SHP77 treated with DMSO at 0.1 percent for 48 hours (cell line): ENCODE results near the gene NAV3.

Source experiments
- DNase-seq: peaks from one replicate; lab custom pipeline; 2025; lab: John Stamatoyannopoulos, UW

NAV3 gene

DNA sequence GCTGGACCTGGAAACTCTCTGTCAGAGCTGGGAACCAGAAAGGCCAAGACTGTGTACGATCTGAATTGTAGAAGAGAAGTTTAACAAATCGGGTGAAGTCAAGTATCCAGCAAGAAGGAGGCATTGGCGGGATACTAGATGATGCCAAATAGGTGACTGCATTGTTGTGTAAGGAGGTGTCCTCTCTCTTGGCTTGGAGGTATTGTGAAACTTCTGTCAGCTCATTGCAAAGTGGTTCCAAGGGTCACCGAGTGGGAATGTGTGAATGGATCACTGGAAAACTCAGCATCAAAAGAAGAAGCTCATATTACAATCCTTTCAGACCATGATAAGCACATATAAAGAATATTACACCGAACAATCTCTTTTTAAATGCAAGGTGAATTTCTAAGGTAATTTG is 11.7 kb downstream of the NAV3 start:
- DNase-seq = no peak

DNA sequence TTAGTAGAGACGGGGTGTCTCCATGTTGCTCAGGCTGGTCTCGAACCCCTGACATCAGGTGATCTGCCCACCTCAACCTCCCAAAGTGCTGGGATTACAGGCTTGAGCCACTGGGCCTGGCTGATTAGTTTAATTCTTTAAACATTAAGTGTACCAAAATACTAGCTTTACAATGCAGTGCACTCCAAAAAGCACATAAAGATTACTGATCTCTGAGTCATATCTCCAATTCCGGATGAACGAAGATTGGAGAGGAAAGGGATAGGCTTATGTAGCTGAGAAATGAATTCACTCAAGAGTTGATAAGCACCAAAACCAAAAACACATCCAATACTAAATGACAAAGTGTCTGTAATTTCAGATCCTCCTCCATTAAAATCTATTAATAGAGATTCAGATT is 15.1 kb downstream of the NAV3 start:
- no peak for DNase-seq

DNA sequence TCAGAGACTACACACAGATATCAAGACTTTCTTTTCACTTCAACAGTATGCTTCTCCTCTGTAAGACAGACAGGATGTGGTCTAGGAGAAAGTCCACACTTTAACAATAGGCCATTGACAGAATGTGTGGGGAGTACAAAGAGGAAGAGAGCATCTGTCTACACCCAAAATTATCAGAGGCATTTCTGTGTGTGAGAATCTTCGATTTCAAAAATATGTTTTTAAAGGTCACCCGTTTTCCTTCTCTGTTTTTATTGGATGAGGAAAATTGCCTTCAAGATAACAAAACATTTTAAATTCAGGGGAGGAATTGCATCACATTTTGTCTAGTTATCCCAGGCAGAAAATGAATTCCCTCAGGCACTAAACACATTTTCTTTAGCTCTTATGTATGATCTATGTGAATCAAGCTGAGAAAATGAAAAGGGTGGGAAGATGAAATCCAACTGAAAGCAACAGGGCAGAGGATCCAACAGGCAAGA is 16.4 kb downstream of the NAV3 start:
- DNase-seq = no peak

- no peak for DNase-seq
Observed at GRCh38 chr12:77847680-77848431, 17.2 kb downstream of the NAV3 start.

- DNase-seq = no peak
Observed at GRCh38 chr12:77850129-77850528, 19.4 kb downstream of the NAV3 start.

DNA sequence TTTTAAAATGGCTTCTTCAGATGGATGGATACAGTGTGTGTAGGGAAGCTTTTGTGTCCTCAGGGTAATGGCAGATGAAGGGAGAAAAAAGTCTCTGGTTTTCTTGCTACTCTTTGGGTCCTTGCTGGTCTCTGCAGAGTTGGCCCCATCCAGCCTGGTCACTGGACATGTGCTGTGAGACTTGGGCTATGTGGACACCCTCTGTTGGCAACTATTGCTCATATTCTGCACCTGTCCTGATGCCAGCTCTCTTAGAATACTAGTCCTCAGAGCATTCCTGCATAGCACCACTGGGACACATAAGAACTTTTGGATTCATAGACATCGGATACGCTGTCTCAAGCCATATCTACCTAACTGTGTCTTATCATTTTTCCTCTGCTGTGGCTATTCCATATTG is 20.0 kb downstream of the NAV3 start:
- no peak for DNase-seq

DNA sequence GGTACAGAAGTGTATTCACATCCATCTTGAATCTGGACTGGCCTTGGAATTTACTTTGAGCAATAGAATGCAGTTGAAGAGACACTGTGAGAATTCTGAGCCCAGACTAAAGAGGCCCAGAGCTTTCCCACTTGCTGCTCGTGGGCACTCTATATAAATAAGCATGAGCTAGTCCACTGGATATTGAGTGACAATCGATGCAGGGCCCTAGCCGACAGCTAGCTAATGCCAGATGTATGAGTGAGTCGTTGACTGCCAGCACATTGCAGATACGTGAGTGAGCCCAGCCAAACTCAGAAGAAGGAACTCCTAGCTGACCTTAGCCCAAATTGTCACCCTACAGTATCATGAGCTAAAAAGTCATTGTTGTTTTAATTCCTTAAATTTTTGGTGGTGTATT is 24.9 kb downstream of the NAV3 start:
- peak; percentile 28 for DNase-seq

- DNase-seq = no peak
Observed at GRCh38 chr12:77861317-77861716, 30.6 kb downstream of the NAV3 start.

DNA sequence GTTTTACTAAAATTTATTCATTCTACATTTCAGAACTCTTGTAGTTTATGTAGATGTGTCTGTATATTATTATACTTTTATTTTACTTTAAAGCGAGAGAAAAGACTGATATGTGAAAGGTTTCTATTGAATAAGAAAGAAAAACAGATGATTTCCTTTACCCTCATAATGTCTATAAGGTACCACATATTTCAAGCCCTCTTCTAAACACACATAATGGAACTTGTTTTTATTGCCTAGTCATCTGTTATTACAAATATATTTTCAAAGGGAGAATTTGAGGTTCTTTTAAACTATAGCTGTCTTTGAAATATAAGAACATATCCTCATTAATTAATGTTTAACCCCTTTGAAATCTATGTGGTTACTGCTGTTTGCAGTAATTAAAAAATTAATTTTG is 34.5 kb downstream of the NAV3 start:
- DNase-seq = no peak

DNA sequence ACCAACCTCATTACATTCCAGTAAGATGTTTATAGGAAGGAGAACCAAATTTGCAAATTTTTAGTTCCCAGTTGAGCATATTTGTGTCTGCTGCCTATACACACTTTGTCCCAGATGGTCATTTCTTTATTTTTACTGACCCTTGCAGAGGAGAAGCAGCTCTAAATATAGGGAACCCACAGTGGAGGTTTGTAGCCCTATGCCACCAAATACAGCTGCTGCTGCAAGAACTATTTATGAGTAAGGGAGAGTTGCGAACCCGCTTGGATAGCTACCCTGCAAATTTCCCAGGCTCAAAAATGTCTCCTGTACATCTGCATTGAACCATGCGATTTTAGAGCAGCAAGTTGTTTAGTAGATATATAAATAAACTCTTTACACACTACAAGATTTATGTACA is 48.2 kb downstream of the NAV3 start:
- DNase-seq = no peak

- no peak for DNase-seq
Observed at GRCh38 chr12:77882709-77883108, 52.0 kb downstream of the NAV3 start.

DNA sequence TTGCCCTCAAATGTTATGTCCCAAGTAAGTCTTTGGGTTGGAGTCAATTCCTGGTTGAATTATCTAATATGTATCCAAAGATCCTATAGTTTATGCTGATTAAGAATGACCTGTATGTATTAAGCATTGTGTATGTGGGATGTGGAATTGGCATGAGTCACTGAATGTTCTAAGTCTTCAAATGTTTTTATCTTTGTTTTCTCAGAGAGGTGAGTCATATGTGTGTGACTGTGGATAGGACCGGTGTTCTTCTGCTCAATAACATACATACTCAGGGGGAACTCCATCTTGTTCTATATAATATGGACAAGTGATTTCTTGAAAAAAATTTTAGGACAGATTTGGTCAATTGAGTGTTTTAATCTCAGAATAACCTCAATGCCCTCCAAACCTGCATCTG is 57.9 kb downstream of the NAV3 start:
- DNase-seq = no peak

DNA sequence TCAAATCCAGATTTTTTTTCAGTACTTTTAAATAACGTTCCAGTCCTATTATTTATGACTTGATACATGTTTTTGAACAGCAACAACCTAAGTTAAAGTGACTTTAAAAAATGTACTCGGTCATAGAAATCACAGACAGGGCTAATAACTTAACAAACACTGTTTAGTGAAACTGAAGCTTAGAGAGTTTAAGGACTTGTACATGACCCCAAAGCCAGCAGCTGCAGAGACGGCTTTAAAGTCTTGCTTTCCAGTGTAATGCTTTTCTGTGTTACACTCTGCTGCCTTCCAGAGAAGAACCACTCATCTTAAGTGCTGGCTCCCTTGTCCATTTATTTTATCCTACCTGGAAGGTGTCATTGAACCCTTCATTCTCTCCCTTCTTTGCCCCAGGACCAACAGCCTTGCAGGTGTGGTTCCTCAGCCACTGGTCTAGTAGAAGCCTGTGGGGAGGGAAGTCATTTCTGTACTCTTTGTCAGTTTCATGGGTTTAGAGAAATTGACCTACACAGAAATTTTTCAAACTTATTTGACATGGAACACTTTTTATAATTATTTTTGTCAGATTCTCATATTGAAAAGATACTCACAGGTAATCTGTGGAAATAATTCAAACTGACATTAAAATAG is 60.9 kb downstream of the NAV3 start:
- DNase-seq = no peak

GRCh38 chr12:77893918-77894317 is 63.2 kb downstream of the NAV3 start:
- no peak for DNase-seq

- DNase-seq = no peak
Observed at GRCh38 chr12:77894556-77894955, 63.9 kb downstream of the NAV3 start.

DNA sequence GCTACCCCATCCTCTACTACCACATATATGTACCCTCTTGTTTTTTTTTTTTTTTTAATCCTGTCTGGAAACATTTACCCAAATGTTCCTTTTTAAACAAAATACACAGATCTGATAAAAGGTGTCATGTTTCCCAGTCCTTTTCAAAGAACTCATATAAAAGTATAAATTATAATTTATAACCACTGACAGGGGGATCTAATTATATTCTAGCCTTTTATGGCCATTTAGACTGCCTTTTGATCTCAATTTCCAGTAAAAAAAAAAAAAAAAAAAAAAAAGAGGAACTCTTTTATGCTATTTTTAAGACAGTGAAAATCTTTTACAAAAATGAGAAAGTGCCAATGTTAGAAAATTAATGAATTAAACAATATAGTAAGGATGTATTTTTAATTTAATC is 65.0 kb downstream of the NAV3 start:
- DNase-seq = no peak

DNA sequence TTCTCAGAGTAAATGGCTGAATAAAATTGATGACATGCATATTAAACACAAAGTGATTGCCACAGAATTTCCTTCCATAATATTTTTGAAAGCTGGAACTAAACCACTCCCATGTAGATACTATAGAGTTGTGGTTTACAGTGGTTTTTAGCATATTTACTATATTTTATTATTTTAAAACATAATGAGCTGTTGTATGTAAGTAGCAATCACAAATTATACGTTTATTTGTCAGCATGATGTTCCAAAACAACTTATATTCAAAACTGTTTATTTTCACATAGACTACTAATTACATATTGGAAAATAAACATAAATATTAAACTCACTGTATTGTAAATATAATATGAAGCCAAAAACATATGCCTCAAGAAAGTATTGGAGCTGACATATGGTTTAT is 77.2 kb downstream of the NAV3 start:
- no peak for DNase-seq

DNA sequence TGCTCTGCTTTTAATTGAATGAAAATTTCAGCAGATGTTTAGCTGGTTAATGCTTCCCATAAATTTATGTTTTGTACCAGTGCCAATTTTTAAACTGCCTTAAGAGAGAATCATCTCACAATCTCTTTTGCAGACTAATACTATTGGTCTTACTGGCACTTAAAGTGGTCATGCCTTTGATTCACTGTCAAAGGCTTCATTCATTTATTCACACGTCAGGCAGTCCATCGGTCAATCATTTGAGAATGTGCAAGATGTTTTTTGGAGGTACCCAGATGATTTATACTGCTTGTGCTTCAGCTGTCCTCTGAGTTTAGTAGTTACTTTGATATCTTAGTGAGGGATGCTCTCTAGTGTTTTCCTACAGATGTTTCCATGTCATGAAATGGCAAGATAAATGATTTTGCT is 83.4 kb downstream of the NAV3 start:
- DNase-seq = no peak

- DNase-seq = no peak
Observed at GRCh38 chr12:77915071-77915600, 84.4 kb downstream of the NAV3 start.

DNA sequence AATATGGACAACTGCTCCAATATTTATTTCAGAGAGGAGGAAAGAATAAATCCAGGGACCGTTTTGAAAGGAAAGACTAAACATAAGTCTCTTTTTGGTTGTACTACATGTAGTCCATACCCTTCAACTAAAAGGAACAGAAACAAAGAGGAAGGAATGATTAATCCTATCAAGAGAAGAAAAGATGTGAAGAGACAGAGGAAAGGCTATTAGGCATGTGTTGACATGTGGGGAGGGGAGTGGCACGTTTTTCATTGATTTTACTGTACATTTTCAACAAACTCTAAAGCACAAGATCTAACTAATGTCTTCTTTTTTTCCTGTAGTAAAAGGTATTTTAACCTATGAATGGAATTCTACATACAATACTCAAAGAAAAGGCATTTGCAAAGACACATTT is 85.6 kb downstream of the NAV3 start:
- DNase-seq = no peak

DNA sequence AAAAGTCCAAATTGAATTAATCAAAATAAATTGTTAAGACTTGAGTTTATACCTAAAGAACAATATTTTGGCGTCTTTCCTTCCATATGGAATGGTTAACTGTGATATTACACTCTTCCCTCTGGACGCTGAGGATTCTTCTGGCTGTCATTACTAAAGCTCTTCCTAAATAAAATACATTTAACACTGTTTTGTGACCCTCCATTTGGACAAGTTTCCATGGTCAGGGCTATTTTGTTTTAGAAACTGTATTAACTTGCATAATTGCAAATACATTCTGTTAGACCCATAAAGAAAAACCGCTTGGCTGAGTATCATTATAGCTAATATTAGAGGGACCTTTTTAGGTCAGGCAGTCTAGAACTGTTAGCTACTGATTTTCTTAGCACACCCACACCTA is 87.4 kb downstream of the NAV3 start:
- no peak for DNase-seq

DNA sequence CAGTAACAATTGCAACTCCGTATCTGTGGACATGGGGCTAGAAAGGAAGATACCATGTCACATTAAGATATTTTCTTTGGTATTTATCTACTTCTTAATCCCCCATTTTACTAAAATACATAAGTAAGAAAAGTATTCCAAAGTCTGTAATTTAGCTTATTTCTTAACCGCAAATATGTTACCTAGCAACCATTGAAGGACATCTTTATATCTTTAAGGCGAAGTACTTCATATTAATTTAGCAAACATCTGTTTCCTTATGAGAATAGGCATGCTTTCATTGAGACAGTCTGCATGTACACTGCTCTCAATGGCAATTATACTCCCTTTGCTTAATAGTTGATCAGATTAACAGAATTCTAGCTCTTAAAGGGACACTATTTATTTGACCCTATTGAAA is 88.8 kb downstream of the NAV3 start:
- no peak for DNase-seq

DNA sequence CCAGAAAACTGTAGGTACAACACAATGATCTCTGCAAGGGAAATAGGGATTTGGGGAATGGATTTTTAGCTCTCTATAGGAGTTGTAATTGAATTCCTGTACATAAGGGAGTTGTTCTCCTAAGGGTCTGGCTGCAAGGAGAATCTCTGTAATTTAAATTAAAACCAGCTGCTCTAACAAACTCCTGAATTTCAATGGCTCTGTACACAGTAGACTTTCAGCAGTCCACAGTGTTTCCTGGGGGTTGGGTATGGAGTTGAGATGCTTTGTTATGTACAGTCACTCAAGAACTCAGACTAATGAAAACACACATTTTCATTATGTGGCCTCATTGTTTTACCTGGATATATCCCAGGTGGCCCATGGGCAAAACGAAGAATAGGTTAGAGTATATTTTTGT is 93.2 kb downstream of the NAV3 start:
- DNase-seq = no peak

DNA sequence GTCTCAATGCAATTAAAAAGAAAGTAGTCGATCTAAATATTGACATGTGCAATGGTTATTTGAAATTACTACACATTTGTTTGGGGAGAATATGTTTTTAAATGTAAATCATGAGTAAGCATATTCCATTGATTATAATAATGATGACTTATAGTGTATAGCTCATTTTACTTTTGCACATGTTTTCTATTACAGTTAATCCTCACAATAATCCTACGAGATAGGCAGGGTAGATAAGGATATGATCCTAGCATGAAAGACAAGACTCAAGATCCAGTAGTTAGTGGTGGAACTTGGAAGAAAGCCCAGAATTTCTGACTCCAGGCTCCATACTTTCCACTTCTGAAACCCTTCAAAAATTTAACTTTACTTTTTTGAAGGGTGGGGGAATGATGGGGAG is 94.0 kb downstream of the NAV3 start:
- no peak for DNase-seq
